HL-60/S4 (cell line): ENCODE measurements around the gene IL27RA.

Source experiments
- in situ Hi-C: fragments of 300-500 bp; cut with MboI; formaldehyde crosslinking; loops from 2 replicates; pipeline ENCODE4 v1.14.3; 2022; ENCODE audit warnings: low sequenced_read_pairs

The IL27RA gene

DNA sequence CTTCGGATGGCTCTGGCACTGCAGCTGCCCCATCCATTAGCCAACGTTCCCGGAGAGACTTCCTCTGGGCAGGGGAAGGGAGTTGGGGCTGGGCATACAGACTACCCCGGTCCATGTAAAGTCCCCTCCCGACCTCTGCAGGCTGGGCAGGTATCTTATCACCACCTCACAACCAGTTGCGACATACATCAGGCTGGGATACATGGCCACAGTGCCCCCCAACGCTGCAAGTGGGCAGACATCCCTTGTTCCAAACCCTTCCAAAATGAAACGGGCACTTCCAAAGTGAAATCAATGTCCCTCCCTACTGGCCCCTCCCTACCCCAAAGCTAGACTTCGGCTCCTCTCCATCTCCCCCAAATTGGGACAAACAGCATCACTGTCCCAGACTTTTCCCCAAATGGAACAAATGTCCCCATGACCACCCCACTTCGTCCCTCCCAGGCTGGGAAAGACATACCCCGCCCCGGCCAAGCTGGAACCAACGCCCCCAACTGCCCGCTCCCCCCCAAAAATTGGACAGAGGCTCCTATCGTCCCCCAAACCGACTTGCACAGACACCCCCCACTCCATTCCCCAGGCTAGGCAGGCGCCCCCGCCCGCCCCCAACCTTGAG, 25.3 kb downstream of the IL27RA start:
- in situ Hi-C loops = loop anchor here (25.0 kb wide), 1 partner anchor 445 kb away; no protein-coding TSS in a partner anchor

- in situ Hi-C loops = loop anchor here (25.0 kb wide), 1 partner anchor 446 kb away; no protein-coding TSS in a partner anchor
Measured at GRCh38 chr19:14058182-14059092, 26.9 kb downstream of the IL27RA start.

GRCh38 chr19:14059093-14059480, 27.5 kb downstream of the IL27RA start:
- in situ Hi-C loops = loop anchor here (25.0 kb wide), 1 partner anchor 447 kb away; no protein-coding TSS in a partner anchor

- in situ Hi-C loops = loop anchor here (25.0 kb wide), 1 partner anchor 447 kb away; no protein-coding TSS in a partner anchor
Measured at GRCh38 chr19:14059652-14060155, 28.1 kb downstream of the IL27RA start.

DNA sequence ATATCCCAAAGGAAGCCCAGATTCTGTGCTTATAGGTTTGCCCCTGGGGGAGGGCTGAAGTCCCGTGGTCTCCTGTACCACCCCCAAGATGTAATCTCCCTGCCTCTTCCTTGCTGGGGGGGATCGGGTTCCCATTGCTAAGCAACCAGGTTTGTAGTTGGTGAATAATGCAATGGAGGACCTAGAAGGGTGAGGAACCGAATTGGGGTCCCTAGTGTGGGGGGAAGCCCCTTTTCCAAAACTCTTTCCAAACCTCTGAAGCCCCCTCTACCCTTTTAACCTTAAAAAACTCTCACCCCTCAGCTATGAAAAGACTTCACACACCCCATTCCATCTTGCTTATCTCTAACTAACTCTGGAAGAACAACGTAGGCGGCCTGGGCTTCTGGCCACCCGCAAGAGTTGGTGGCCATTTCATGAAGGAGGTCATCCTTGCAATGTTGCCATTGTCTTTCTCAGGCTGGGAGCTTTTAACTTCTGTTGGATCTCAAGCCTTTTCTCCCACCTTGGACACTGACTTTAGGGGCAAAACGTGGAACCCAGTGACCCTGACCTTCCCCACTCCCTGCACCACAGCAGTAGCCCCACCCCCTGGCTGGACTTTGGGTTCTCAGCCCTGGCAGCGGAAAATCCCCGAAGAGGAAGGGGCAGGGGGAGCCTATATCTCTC, 29.7 kb downstream of the IL27RA start:
- in situ Hi-C loops = loop anchor here (25.0 kb wide), 1 partner anchor 449 kb away; no protein-coding TSS in a partner anchor

GRCh38 chr19:14061751-14062557, 30.4 kb downstream of the IL27RA start, which contains the start of gene PALM3:
Gene PALM3, minus strand, starts transcription at chr19:14062076. Its CDS starts 96 bp downstream, at chr19:14061980.
- in situ Hi-C loops = loop anchor here (25.0 kb wide), 1 partner anchor 450 kb away; no protein-coding TSS in a partner anchor

DNA sequence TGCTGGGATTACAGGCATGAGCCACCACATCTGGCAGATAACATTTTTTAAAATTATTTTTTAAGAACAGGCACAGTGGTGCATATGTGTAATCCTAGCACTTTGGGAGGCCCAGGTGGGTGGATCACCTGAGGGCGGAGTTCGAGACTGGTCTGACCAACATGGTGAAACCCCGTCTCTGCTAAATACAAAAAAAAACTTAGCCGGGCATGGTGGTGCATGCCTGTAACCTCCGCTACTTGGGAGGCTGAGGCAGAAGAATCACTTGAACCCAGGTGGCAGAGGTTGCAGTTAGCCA, 30.9 kb downstream of the IL27RA start:
- in situ Hi-C loops = loop anchor here (25.0 kb wide), 1 partner anchor 450 kb away; no protein-coding TSS in a partner anchor

DNA sequence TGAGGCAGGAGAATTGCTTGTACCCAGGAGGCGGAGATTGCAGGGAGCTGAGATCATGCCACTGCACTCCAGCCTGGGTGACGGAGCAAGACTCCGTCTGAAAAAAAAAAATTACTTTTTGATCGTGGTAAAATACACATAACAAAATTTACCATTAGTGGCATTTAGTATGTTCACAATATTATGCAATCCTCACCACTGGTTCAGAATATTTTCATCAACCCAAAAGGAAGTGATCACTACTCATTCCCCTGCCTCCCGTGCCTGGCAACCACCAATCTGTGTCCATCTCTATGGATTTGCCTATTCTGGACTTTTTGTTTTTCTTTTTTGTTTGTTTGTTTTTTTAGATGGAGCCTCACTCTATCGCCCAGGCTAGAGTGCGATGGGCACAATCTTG, 31.5 kb downstream of the IL27RA start:
- in situ Hi-C loops = loop anchor here (25.0 kb wide), 1 partner anchor 451 kb away; no protein-coding TSS in a partner anchor

DNA sequence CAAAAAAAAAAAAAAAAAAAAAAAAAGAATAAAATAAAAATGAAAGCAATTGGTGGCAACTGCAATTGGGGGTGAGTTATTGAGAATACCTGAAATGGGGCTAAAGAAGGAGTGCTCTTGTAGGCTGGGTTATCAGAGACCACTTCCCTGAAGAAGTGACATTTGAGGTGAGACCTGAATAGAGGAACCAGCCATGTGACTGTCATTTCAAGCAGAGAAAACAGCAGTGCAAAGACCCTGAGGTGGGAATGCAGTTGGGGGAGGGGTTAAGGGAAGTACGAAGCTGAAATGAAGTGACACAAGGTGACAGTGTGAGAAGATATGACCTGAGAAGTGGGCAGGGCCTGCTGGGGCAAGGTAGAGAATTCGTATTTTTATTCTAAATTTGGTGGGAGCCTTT, 34.6 kb downstream of the IL27RA start:
- in situ Hi-C loops = loop anchor here (25.0 kb wide), 1 partner anchor 454 kb away; no protein-coding TSS in a partner anchor

DNA sequence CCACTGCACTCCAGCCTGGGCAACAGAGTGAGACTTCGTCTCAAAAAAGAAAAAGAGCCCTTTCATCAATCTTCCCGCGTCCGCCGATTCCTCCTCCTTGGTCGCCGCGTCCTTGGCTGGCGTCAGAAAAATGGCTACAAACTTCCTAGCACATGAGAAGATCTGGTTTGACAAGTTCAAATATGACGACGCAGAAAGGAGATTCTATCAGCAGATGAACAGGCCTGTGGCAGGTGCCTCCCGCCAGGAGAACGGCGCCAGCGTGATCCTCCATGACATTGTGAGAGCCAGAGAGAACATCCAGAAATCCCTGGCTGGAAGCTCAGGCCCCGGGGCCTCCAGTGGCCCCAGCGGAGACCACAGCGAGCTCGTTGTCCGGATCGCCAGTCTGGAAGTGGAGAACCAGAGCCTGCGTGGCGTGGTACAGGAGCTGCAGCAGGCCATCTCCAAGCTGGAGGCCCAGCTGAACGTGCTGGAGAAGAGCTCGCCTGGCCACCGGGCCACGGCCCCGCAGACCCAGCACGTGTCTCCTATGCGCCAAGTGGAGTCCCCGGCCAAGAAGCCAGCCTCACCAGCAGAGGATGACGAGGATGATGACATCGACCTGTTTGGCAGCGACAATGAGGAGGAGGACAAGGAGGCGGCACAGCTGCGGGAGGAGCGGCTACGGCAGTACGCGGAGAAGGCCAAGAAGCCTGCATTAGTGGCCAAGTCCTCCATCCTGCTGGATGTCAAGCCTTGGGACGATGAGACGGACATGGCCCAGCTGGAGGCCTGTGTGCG, 38.9 kb downstream of the IL27RA start:
- in situ Hi-C loops = loop anchor here (5.0 to 25.0 kb wide), 2 partner anchors 188 to 458 kb away; no protein-coding TSS in a partner anchor

- in situ Hi-C loops = loop anchor here (5.0 to 25.0 kb wide), 2 partner anchors 190 to 460 kb away; no protein-coding TSS in a partner anchor
Measured at GRCh38 chr19:14072535-14073260, 41.1 kb downstream of the IL27RA start, which contains the start of gene MISP3. Gene MISP3, plus strand, starts transcription at chr19:14072786. Its CDS starts 524 bp downstream, at chr19:14073310.

DNA sequence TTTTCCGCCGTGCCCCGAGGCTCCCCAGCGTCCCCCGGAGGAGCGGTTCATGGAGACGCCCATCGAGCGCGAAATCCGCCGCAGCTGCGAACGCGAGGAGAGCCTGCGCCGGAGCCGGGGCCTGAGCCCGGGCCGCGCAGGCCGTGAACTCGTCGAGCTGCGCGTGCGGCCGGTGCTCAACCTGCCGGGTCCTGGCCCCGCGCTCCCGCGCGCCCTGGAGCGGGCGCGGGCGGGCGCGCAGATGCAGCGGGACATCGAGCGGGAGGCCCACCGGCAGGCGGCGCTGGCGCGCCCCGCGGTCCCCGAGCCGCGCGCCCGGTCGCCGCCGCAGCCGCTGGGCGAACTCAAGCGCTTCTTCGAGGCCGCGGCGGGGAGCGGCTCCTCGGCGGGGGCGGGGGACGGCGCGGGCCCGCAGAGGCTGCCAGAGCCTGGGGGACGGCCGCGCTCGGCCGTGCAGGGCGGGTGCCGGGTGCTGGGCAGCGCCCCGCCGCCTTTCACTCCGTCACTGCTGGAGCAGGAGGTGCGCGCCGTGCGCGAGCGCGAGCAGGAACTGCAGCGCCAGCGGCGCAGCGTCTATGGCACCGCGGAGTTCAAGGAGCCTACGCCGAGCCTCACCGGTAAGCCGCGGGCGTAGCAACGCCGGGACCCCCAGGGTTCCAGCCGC, 41.8 kb downstream of the IL27RA start:
- in situ Hi-C loops = loop anchor here (5.0 to 25.0 kb wide), 2 partner anchors 191 to 461 kb away; no protein-coding TSS in a partner anchor

GRCh38 chr19:14073925-14074838, 42.6 kb downstream of the IL27RA start:
- in situ Hi-C loops = loop anchor here (5.0 to 25.0 kb wide), 2 partner anchors 192 to 462 kb away; no protein-coding TSS in a partner anchor

- in situ Hi-C loops = no loop called here
Measured at GRCh38 chr19:14078411-14078810, 46.8 kb downstream of the IL27RA start.

DNA sequence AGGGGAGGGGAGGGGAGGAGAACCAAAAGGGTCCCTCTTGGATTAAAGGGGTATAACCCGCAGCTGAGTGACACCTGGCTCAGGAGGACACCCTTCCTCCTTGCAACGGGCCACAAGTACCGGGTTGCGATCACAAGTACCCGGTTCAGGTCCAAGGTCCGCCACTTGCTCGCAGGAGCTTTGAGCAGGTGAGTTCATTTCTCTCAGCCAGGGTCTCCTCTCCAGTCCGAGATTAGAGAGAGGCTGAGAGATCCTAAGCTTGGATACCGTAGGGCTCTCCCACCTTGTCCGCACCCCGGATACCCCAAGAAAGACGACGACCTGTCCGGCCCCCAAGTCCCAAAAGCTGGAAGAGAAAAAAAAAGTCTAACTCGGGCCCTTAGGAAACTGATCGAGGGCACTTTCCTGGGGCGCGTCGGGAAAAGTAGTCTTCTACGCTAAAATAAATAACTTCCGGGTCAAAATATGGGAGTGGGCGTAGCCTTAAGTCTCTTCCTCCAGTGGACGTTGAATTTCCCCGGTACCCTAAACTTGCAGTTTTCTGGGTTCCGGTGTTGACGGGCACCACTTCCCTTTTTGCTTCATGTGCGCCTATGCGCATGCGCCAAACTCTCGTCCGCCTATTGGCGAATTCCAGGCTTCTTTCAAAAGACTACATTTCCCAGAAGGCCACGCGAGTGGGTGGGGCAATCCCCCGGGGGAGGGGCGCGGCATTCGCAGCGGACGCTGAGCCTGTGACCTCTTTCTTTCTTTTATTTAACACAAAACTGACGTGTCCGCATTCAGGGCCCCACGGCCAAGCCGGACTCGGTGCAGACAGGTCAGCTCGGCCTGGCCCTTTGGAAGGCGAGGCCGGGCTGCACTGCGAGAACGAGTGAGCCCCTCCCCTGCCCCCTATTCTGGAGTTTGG, 49.6 kb downstream of the IL27RA start:
- in situ Hi-C loops = no loop called here
